ENCODE data around the gene ALPK1.
"Not testable (repeated sequence)": the region's sequence is repeated elsewhere in the genome, so short reads cannot be mapped to it uniquely, and the experiment has no call there.

- TF ChIP-seq EP300, CTCF, POLR2A (IDR thresholded peaks at IDR 0.05): not testable (repeated sequence)
Measured at GRCh38 chr4:112305477-112305876, 8.3 kb downstream of the ALPK1 start.
